ENCODE results near the gene NDUFAF8.

Gene NDUFAF8

GRCh38 chr17:81277946-81278693, 39.0 kb downstream of the NDUFAF8 start:
- DNase-seq = no peak

- DNase-seq = no peak
Measured at GRCh38 chr17:81278831-81279230, 39.7 kb downstream of the NDUFAF8 start.

GRCh38 chr17:81279278-81280275, 40.5 kb downstream of the NDUFAF8 start:
- no peak for DNase-seq

- no peak for DNase-seq
Measured at GRCh38 chr17:81280571-81280970, 41.5 kb downstream of the NDUFAF8 start.

- no peak for DNase-seq
Measured at GRCh38 chr17:81282141-81282540, 43.0 kb downstream of the NDUFAF8 start.

- DNase-seq = no peak
Measured at GRCh38 chr17:81282876-81283275, 43.8 kb downstream of the NDUFAF8 start.

- peak; percentile 92 for DNase-seq
Measured at GRCh38 chr17:81285179-81285878, 46.2 kb downstream of the NDUFAF8 start.

- no peak for DNase-seq
Measured at GRCh38 chr17:81285894-81286293, 46.8 kb downstream of the NDUFAF8 start.

- DNase-seq = no peak
Measured at GRCh38 chr17:81286491-81287145, 47.5 kb downstream of the NDUFAF8 start.

GRCh38 chr17:81287152-81287551, 48.0 kb downstream of the NDUFAF8 start:
- no peak for DNase-seq

- no peak for DNase-seq
Measured at GRCh38 chr17:81287741-81288430, 48.8 kb downstream of the NDUFAF8 start.

GRCh38 chr17:81288715-81289114, 49.6 kb downstream of the NDUFAF8 start:
- DNase-seq = no peak

- DNase-seq = no peak
Measured at GRCh38 chr17:81289627-81290026, 50.5 kb downstream of the NDUFAF8 start.

- no peak for DNase-seq
Measured at GRCh38 chr17:81290230-81290629, 51.1 kb downstream of the NDUFAF8 start.
